D721Med (cell line): ENCODE data around the gene NME1.

ENCODE experiments used
- DNase-seq: peaks from one replicate; pipeline ENCODE4 v3.0.0; 2011; ENCODE audit warnings: low spot score; ENCODE audit not compliant: insufficient read length
- FAIRE-seq: peaks from 2 replicates; lab custom pipeline; 2011; peaks lifted over from hg19 to GRCh38; lab: Jason Lieb, UNC
- TF ChIP-seq, protein P1 (sequence below): IDR thresholded peaks from 2 replicates; pipeline ENCODE4 v1.5.1; 2012; ENCODE audit warnings: mild to moderate bottlenecking, control low read depth; ENCODE audit not compliant: insufficient read depth; ENCODE audit errors: missing control alignments

Gene NME1

GRCh38 chr17:51132964-51133319 is 20.4 kb upstream of the NME1 start:
- TF ChIP-seq, protein P1, sequence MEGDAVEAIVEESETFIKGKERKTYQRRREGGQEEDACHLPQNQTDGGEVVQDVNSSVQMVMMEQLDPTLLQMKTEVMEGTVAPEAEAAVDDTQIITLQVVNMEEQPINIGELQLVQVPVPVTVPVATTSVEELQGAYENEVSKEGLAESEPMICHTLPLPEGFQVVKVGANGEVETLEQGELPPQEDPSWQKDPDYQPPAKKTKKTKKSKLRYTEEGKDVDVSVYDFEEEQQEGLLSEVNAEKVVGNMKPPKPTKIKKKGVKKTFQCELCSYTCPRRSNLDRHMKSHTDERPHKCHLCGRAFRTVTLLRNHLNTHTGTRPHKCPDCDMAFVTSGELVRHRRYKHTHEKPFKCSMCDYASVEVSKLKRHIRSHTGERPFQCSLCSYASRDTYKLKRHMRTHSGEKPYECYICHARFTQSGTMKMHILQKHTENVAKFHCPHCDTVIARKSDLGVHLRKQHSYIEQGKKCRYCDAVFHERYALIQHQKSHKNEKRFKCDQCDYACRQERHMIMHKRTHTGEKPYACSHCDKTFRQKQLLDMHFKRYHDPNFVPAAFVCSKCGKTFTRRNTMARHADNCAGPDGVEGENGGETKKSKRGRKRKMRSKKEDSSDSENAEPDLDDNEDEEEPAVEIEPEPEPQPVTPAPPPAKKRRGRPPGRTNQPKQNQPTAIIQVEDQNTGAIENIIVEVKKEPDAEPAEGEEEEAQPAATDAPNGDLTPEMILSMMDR: no peak
- no peak for DNase-seq
- no peak for FAIRE-seq

GRCh38 chr17:51133365-51133764 is 20.0 kb upstream of the NME1 start:
- DNase-seq (no peak), FAIRE-seq (no peak)
- TF ChIP-seq, protein P1: no peak

GRCh38 chr17:51135956-51136355 is 17.4 kb upstream of the NME1 start:
- DNase-seq (no peak), FAIRE-seq (no peak)
- TF ChIP-seq, protein P1: no peak

- DNase-seq (peak; percentile 56), FAIRE-seq (peak; percentile 61)
- TF ChIP-seq, protein P1: no peak
These were observed 10.8 kb upstream of the NME1 start for GRCh38 chr17:51142597-51142996.

- no peak for DNase-seq
- TF ChIP-seq, protein P1: no peak
- no peak for FAIRE-seq
These were observed 8.9 kb upstream of the NME1 start for GRCh38 chr17:51144266-51145022.

- TF ChIP-seq, protein P1: no peak
- FAIRE-seq (no peak), DNase-seq (no peak)
These were observed 5.7 kb upstream of the NME1 start for GRCh38 chr17:51147650-51148049.

DNA sequence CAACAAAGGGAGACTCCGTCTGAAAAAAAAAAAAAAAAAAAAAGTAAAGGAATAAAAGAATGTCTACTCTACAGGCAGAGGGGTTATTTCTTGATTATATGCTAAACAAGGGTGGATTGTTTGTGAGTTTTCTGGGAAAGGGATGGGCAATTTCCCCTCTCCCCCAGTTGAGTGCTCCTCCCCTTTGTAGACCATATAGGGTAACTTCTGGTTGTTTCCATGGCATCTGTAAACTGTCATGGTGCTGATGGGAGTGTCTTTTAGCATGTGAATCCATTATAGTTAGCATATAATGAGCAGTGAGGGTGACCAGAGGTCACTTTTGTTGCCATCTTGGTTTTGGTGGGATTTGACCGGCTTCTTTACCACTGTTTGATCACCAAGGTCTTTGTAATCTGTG is 4.2 kb upstream of the NME1 start:
- TF ChIP-seq, protein P1: no peak
- no peak for DNase-seq

More for the DNA sequence above, 4.2 kb upstream of the NME1 start:
- no peak for FAIRE-seq
